Nephron (organoid): ENCODE results near the gene SLC35F1.
"Not testable (repeated sequence)": the region's sequence is repeated elsewhere in the genome, so short reads cannot be mapped to it uniquely, and the experiment has no call there.

Experiments
- H3K27ac Mint-ChIP-seq, 3 experiments: 2 replicates each; pipeline ENCODE4 v1.8.0; 2020; ENCODE audit warnings: mixed read lengths in 3 of 3, mild to moderate bottlenecking in 2 of 3, moderate library complexity in 1 of 3
- H3K27me3 Mint-ChIP-seq: 2 replicates; pipeline ENCODE4 v1.8.0; 2021; ENCODE audit warnings: low read depth, mild to moderate bottlenecking, moderate library complexity, mixed read lengths
- H3K36me3 Mint-ChIP-seq: 2 replicates; pipeline ENCODE4 v1.8.0; 2020; ENCODE audit warnings: low read depth, mixed read lengths
- H3K4me1 Mint-ChIP-seq: 2 replicates; pipeline ENCODE4 v1.8.0; 2020; ENCODE audit warnings: mixed read lengths
- H3K4me3 Mint-ChIP-seq, 3 experiments: 2 replicates each; pipeline ENCODE4 v1.8.0; 2020; ENCODE audit warnings: mild to moderate bottlenecking in 3 of 3, mixed read lengths in 3 of 3, moderate library complexity in 2 of 3
- H3K9me3 Mint-ChIP-seq: 2 replicates; pipeline ENCODE4 v1.8.0; 2020; ENCODE audit warnings: mixed read lengths
- TF ChIP-seq, protein P1 (sequence below), 3 experiments: fragments of 200-600 bp; sonication (generic); IDR thresholded peaks; one replicate each; pipeline ENCODE4 v1.5.0; 2021; ENCODE audit warnings: antibody characterized with exemption in 3 of 3; ENCODE audit not compliant: unreplicated experiment in 3 of 3

SLC35F1 gene

DNA sequence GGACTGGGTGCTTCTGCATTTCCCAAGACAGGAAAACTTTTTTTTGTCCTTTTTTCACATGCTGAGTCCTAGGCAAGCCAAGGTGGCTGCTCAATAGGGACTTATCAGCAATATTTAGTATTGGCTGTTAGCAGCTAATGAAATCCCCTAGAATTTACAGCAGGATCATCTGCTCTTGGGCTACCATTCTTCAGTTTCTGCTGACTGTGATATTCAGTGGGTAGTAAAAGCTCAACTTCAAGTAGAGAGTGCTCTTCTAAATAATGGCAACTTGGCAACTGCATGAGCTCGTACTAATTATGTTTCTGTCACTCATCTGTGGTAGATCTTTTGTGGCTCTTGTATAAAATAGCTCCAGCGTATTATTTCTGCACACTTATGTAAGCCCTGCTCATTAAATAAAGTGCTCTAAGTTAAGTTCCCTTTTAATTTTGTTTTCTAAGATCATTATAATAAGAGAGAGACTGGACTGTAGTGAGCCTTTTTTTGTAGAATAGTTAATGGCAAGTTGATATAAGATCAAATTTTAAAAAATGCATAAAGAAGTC, 110.3 kb downstream of the SLC35F1 start:
- TF ChIP-seq, protein P1, sequence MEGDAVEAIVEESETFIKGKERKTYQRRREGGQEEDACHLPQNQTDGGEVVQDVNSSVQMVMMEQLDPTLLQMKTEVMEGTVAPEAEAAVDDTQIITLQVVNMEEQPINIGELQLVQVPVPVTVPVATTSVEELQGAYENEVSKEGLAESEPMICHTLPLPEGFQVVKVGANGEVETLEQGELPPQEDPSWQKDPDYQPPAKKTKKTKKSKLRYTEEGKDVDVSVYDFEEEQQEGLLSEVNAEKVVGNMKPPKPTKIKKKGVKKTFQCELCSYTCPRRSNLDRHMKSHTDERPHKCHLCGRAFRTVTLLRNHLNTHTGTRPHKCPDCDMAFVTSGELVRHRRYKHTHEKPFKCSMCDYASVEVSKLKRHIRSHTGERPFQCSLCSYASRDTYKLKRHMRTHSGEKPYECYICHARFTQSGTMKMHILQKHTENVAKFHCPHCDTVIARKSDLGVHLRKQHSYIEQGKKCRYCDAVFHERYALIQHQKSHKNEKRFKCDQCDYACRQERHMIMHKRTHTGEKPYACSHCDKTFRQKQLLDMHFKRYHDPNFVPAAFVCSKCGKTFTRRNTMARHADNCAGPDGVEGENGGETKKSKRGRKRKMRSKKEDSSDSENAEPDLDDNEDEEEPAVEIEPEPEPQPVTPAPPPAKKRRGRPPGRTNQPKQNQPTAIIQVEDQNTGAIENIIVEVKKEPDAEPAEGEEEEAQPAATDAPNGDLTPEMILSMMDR (IDR thresholded peaks at IDR 0.05; ENCODE audit: unreplicated experiment in 3 of 3): no peak
- H3K36me3 Mint-ChIP-seq: no peaks in the 10 kb centered on the region
- no peak overlapping the region for H3K27ac Mint-ChIP-seq
- H3K4me1 Mint-ChIP-seq: no peaks in the 10 kb centered on the region
- H3K9me3 Mint-ChIP-seq: no peaks in the 10 kb centered on the region
- no peaks in the 10 kb centered on the region for H3K27me3 Mint-ChIP-seq
- no peak overlapping the region for H3K4me3 Mint-ChIP-seq

DNA sequence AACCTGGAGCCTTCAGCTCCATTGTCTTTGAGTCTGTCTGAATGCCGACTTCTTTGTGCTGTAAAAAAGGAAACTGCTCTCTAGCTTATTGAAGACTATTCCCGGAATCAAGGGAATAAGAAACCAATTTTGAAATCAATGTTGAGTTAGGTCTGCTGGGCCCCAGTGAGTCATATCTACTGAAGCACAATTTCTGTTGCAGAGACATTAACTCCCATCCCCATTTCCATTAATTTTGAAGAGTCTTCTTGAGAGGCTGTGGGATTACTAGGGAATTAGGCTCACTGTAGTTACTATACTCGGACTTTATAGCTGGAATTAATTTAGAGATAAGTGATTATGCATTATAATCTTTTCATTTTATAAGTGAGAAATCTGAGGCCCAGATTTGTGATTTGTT, 116.7 kb downstream of the SLC35F1 start:
- Mint-ChIP-seq H3K9me3 (no peaks in the 10 kb centered on the region), H3K4me3 (no peak overlapping the region), H3K27me3 (no peaks in the 10 kb centered on the region), H3K27ac (no peak overlapping the region), H3K36me3 (no peaks in the 10 kb centered on the region), H3K4me1 (no peaks in the 10 kb centered on the region)
- TF ChIP-seq, protein P1 (IDR thresholded peaks at IDR 0.05; ENCODE audit: unreplicated experiment in 3 of 3): no peak

DNA sequence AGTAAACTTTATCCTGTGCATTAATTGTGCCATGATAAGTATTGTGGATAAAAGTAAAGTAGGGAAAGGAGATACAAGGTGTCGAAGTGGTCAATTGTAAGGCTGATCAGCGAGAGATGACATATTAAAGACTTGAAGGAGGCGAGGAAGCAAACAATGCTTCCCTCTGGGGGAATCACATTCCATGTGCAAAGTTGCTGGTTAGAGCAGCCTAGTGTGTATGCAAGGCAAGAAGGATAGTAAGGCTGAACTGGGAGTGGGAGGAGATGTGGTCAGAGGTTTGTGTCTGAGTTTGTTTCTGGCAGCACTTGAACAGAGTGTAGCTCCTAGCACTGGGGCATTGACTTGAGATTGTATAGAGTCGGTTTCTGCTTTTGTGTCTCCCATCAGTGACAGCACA, 122.9 kb downstream of the SLC35F1 start:
- no peak overlapping the region for H3K27ac Mint-ChIP-seq
- no peaks in the 10 kb centered on the region for H3K4me1 Mint-ChIP-seq
- peaks cover 6% of the 10 kb centered on the region for H3K9me3 Mint-ChIP-seq
- no peaks in the 10 kb centered on the region for H3K27me3 Mint-ChIP-seq
- TF ChIP-seq, protein P1 (IDR thresholded peaks at IDR 0.05; ENCODE audit: unreplicated experiment in 3 of 3): no peak
- H3K4me3 Mint-ChIP-seq: no peak overlapping the region
- H3K36me3 Mint-ChIP-seq: peaks cover 1% of the 10 kb centered on the region

- not testable (repeated sequence) for H3K36me3 Mint-ChIP-seq, H3K27ac Mint-ChIP-seq, H3K4me3 Mint-ChIP-seq, H3K27me3 Mint-ChIP-seq, H3K4me1 Mint-ChIP-seq
- peaks cover 17% of the 10 kb centered on the region for H3K9me3 Mint-ChIP-seq
Measured at GRCh38 chr6:118037479-118037878, 130.4 kb downstream of the SLC35F1 start.

DNA sequence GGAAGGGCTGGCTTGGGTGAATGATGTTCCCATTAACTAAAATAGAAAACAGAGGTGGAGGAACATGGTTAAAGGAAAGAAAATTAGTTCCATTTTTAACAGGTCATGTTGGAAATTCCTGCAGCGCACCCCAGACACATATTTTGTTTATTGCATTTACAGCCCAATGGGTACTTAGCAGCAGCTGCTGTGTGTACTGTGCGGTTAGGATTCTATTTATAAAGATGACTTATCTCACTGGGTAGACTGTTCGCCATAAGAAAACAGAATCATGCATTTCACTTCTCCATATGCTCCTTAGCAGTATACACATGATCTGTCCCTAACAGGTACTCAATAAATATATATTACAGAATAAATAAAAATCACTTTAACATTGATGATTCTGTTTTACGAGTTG, 135.8 kb downstream of the SLC35F1 start:
- Mint-ChIP-seq H3K4me1 (peaks cover 20% of the 10 kb centered on the region), H3K27me3 (no peaks in the 10 kb centered on the region), H3K36me3 (no peaks in the 10 kb centered on the region), H3K4me3 (no peak overlapping the region), H3K27ac (no peak overlapping the region), H3K9me3 (no peaks in the 10 kb centered on the region)
- TF ChIP-seq, protein P1 (IDR thresholded peaks at IDR 0.05; ENCODE audit: unreplicated experiment in 3 of 3): no peak

DNA sequence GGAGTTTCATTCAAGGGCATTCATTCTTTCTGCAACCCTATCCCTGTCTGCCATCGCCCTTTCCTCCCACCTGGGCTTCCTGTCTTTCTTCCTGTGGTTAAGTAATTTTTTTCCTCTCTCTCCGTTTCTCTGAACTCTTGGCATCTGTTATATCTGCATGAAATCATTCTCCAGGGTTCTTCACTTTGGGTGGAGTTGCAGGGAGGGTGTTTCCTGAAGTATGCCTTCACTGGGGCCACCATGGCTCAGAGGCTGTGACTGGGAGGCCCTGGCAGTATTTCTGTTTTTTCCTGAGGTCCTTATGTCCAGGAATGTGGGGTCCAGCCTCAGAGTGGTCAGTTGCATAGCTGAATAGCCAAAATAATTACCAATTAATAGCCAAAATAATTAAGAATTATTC, 137.2 kb downstream of the SLC35F1 start:
- no peaks in the 10 kb centered on the region for H3K36me3 Mint-ChIP-seq
- TF ChIP-seq, protein P1 (IDR thresholded peaks at IDR 0.05; ENCODE audit: unreplicated experiment in 3 of 3): no peak
- H3K4me1 Mint-ChIP-seq: peaks cover 20% of the 10 kb centered on the region
- H3K27me3 Mint-ChIP-seq: no peaks in the 10 kb centered on the region
- no peak overlapping the region for H3K27ac Mint-ChIP-seq
- H3K4me3 Mint-ChIP-seq: no peak overlapping the region
- no peaks in the 10 kb centered on the region for H3K9me3 Mint-ChIP-seq
